Neural progenitor cell (in vitro differentiated cells): ENCODE data around the gene KLHL17. TPM values are rescaled to one million over a fixed set of nuclear protein-coding genes. Genes with fewer than 3 reads are reported as not detected.
A peak's percentile ranks its signal among the peaks of the same experiment; 100 is the strongest.

Source experiments
- DNase-seq: peaks from one replicate; pipeline ENCODE4 v3.0.0-alpha.2; 2016; ENCODE audit warnings: low spot score
- H2AFZ ChIP-seq: fragments of 200-600 bp; sonication (generic); replicated peaks from 2 replicates; pipeline ENCODE4 v1.6.1; 2016; ENCODE audit warnings: antibody characterized with exemption
- H3F3A ChIP-seq: fragments of 200-600 bp; sonication (generic); 2 replicates; pipeline ENCODE4 v1.6.1; 2016; ENCODE audit warnings: antibody characterized with exemption, low read depth
- H3K27ac ChIP-seq: fragments of 200-600 bp; sonication (generic); 2 replicates; pipeline ENCODE4 v1.5.1; 2016; ENCODE audit warnings: mild to moderate bottlenecking
- H3K27me3 ChIP-seq: fragments of 200-600 bp; sonication (generic); 2 replicates; pipeline ENCODE4 v1.6.1; 2016; ENCODE audit warnings: mild to moderate bottlenecking, moderate library complexity
- H3K36me3 ChIP-seq: fragments of 200-600 bp; sonication (generic); 2 replicates; pipeline ENCODE4 v1.5.1; 2016
- H3K4me1 ChIP-seq: fragments of 200-600 bp; sonication (generic); 2 replicates; pipeline ENCODE4 v1.6.1; 2016; ENCODE audit warnings: mixed run types
- H3K4me2 ChIP-seq: fragments of 200-600 bp; sonication (generic); 2 replicates; pipeline ENCODE4 v1.6.1; 2016
- H3K4me3 ChIP-seq: fragments of 200-600 bp; sonication (generic); 2 replicates; pipeline ENCODE4 v1.5.1; 2016
- H3K79me2 ChIP-seq: fragments of 200-600 bp; sonication (generic); 2 replicates; pipeline ENCODE4 v1.6.1; 2016; ENCODE audit warnings: low read depth
- H3K9ac ChIP-seq: fragments of 200-600 bp; sonication (generic); 2 replicates; pipeline ENCODE4 v1.6.1; 2016
- H3K9me3 ChIP-seq: fragments of 200-600 bp; sonication (generic); 2 replicates; pipeline ENCODE4 v1.5.1; 2016; ENCODE audit warnings: low read depth
- H4K20me1 ChIP-seq: fragments of 200-600 bp; sonication (generic); 2 replicates; pipeline ENCODE4 v1.6.1; 2016; ENCODE audit warnings: low read depth
- H3K27ac Mint-ChIP-seq: 3 replicates; pipeline ENCODE4 v1.8.0; 2021; ENCODE audit warnings: mixed read lengths
- H3K27me3 Mint-ChIP-seq: 2 replicates; pipeline ENCODE4 v1.8.0; 2022; ENCODE audit warnings: low read depth, mild to moderate bottlenecking, inconsistent platforms, moderate library complexity, mixed read lengths; ENCODE audit not compliant: insufficient read depth
- H3K36me3 Mint-ChIP-seq: 3 replicates; pipeline ENCODE4 v1.8.0; 2021; ENCODE audit warnings: mixed read lengths
- H3K4me1 Mint-ChIP-seq: 3 replicates; pipeline ENCODE4 v1.8.0; 2021; ENCODE audit warnings: mixed read lengths
- H3K4me3 Mint-ChIP-seq: 3 replicates; pipeline ENCODE4 v1.8.0; 2021; ENCODE audit warnings: mild to moderate bottlenecking, moderate library complexity, mixed read lengths
- H3K9me3 Mint-ChIP-seq: 3 replicates; pipeline ENCODE4 v1.8.0; 2020; ENCODE audit warnings: mixed read lengths
- CTCF ChIP-seq: fragments of 200-600 bp; sonication (generic); IDR thresholded peaks from 2 replicates; pipeline ENCODE4 v1.5.1; 2017; ENCODE audit warnings: antibody characterized with exemption, mild to moderate bottlenecking
- EZH2 ChIP-seq: fragments of 200-600 bp; sonication (generic); IDR thresholded peaks from 2 replicates; pipeline ENCODE4 v1.6.1; 2017; ENCODE audit warnings: antibody characterized with exemption, mild to moderate bottlenecking, moderate library complexity
- EZH2phosphoT487 ChIP-seq: fragments of 200-600 bp; sonication (generic); IDR thresholded peaks from 2 replicates; pipeline ENCODE4 v1.6.1; 2017; ENCODE audit warnings: antibody characterized with exemption
- total RNA-seq: library from RNA; depleted of rRNA; stranded (reverse); fragments of >200 nt; gene quantifications from 2 replicates; pipeline ENCODE4 v1.2.3, GENCODE V29; 2015; ENCODE audit warnings: low replicate concordance

The KLHL17 gene
- total RNA-seq, 1 donor from 2014 or later = 10.7 TPM

- Histone ChIP-seq H3K79me2 (no peaks in the 10 kb centered on the region), H3K9ac (peak within 1 kb of the TSS; percentile 32), H3K27ac (no peak within 1 kb of the TSS), H2AFZ (peak within 1 kb of the TSS; percentile 84), H4K20me1 (no peaks in the 10 kb centered on the region), H3K4me1 (peaks cover 23% of the 10 kb centered on the region), H3K9me3 (no peaks in the 10 kb centered on the region), H3K4me3 (peak within 1 kb of the TSS; percentile 48), H3K4me2 (peak within 1 kb of the TSS; percentile 92), H3K36me3 (no peaks in the 10 kb centered on the region), H3K27me3 (no peaks in the 10 kb centered on the region), H3F3A (peaks cover 27% of the 10 kb centered on the region)
- H3K27me3 Mint-ChIP-seq = peaks cover 2% of the 10 kb centered on the region
- H3K4me3 Mint-ChIP-seq = peak within 1 kb of the TSS; percentile 89
- peaks cover 26% of the 10 kb centered on the region for H3K4me1 Mint-ChIP-seq
- DNase-seq = peak; percentile 92
- H3K36me3 Mint-ChIP-seq = peaks cover 2% of the 10 kb centered on the region
- TF ChIP-seq CTCF = no peak
- TF ChIP-seq EZH2 = no peak
- TF ChIP-seq EZH2phosphoT487 = no peak
- H3K27ac Mint-ChIP-seq = peak within 1 kb of the TSS; percentile 99
- peaks cover 2% of the 10 kb centered on the region for H3K9me3 Mint-ChIP-seq
Measured at GRCh38 chr1:1013105-1013921, 52.9 kb downstream of the KLHL17 start, which contains the start of gene ISG15. Gene ISG15 (plus strand): TSS chr1:1013497. CDS start chr1:1013574, 77 bp downstream.

- H3K36me3 ChIP-seq = no peaks in the 10 kb centered on the region
- H3K9ac ChIP-seq = no peak overlapping the region
- Mint-ChIP-seq H3K27ac (peak overlapping the region; percentile 99), H3K4me1 (peaks cover 26% of the 10 kb centered on the region), H3K27me3 (peaks cover 5% of the 10 kb centered on the region), H3K4me3 (peak overlapping the region; percentile 89), H3K36me3 (peaks cover 1% of the 10 kb centered on the region), H3K9me3 (peaks cover 2% of the 10 kb centered on the region)
- peak; percentile 62 for DNase-seq
- peaks cover 23% of the 10 kb centered on the region for H3K4me1 ChIP-seq
- peak overlapping the region; percentile 32 for H2AFZ ChIP-seq
- no peaks in the 10 kb centered on the region for H4K20me1 ChIP-seq
- H3K4me3 ChIP-seq = peak overlapping the region; percentile 48
- peak overlapping the region; percentile 92 for H3K4me2 ChIP-seq
- H3K27me3 ChIP-seq = no peaks in the 10 kb centered on the region
- H3F3A ChIP-seq = peaks cover 29% of the 10 kb centered on the region
- no peaks in the 10 kb centered on the region for H3K79me2 ChIP-seq
- H3K9me3 ChIP-seq = no peaks in the 10 kb centered on the region
- TF ChIP-seq EZH2 = no peak
- no peak for TF ChIP-seq EZH2phosphoT487
- no peak for TF ChIP-seq CTCF
- H3K27ac ChIP-seq = no peak overlapping the region
Measured at GRCh38 chr1:1013922-1014648, 53.7 kb downstream of the KLHL17 start.

GRCh38 chr1:1014799-1015681 is 54.7 kb downstream of the KLHL17 start:
- peaks cover 26% of the 10 kb centered on the region for H3K4me1 Mint-ChIP-seq
- Histone ChIP-seq H3K27me3 (no peaks in the 10 kb centered on the region), H3K4me3 (no peak overlapping the region)

More at GRCh38 chr1:1014799-1015681, 54.7 kb downstream of the KLHL17 start:
- DNase-seq = peak; percentile 61
- Histone ChIP-seq H3K36me3 (no peaks in the 10 kb centered on the region), H4K20me1 (no peaks in the 10 kb centered on the region), H3K4me1 (peaks cover 23% of the 10 kb centered on the region), H3K9ac (no peak overlapping the region), H3K27ac (no peak overlapping the region), H3F3A (peaks cover 30% of the 10 kb centered on the region), H3K9me3 (no peaks in the 10 kb centered on the region), H2AFZ (no peak overlapping the region), H3K4me2 (peak overlapping the region; percentile 92), H3K79me2 (no peaks in the 10 kb centered on the region)
- peak; percentile 23 for TF ChIP-seq CTCF
- TF ChIP-seq EZH2 = no peak
- peaks cover 2% of the 10 kb centered on the region for H3K9me3 Mint-ChIP-seq
- no peak overlapping the region for H3K27ac Mint-ChIP-seq
- peak overlapping the region; percentile 60 for H3K4me3 Mint-ChIP-seq
- peaks cover 6% of the 10 kb centered on the region for H3K27me3 Mint-ChIP-seq
- H3K36me3 Mint-ChIP-seq = no peaks in the 10 kb centered on the region
